ENCODE measurements around the gene ETFA. TPM values are rescaled to one million over a fixed set of nuclear protein-coding genes. Genes with fewer than 3 reads are reported as not detected.

ETFA gene
- 90.0 TPM in 2 replicates for total RNA-seq (2021; fragmentation: NEBNext Ultra II Directional; extraction: Animal tissue kit (Norgen Biotek cat#: 25700))
- polyA plus RNA-seq (2011; rRNA removed) = 30.2 and 60.9 TPM in 2 replicates
- polyA plus RNA-seq (2011; cell fraction: cytosol; rRNA removed) = 87.9 TPM
- polyA plus RNA-seq (2011; cell fraction: nucleus; rRNA removed) = 30.6 TPM
- 108 to 113 TPM (median 108 TPM) in 4 replicates for polyA plus RNA-seq (2012, experiment 1 of 2)
- polyA plus RNA-seq (2012, experiment 2 of 2) = 10.1 TPM
- 41.8 TPM for polyA plus RNA-seq (2013, experiment 1 of 2)
- 44.3 TPM for polyA plus RNA-seq (2013, experiment 2 of 2)
- polyA minus RNA-seq (2011; rRNA and poly(A)+ RNA removed) = 66.7 and 106 TPM in 2 replicates
- polyA minus RNA-seq (2011; cell fraction: cytosol; rRNA and poly(A)+ RNA removed) = 24.8 TPM
- polyA minus RNA-seq (2011; cell fraction: nucleus; rRNA and poly(A)+ RNA removed) = 25.5 TPM
- long read RNA-seq, experiment 1, transcript ETFA-203 (12 exons, 2,287 nt) = major isoform, 39 of 85 reads
- long read RNA-seq, experiment 1, transcript ETFA-202 (11 exons, 1,346 nt) = minor isoform, 10 of 85 reads
- long read RNA-seq, experiment 1, partial matches to known transcripts = 24 of 85 reads
- long read RNA-seq, experiment 1, other reads (novel, unspliced or antisense) = 10 of 85 reads
- long read RNA-seq, experiment 2, transcript ETFA-202 (11 exons, 1,346 nt) = minor isoform, 21 of 125 reads
- long read RNA-seq, experiment 2, transcript ETFA-203 (12 exons, 2,287 nt) = major isoform, 42 of 125 reads
- long read RNA-seq, experiment 2, partial matches to known transcripts = 56 of 125 reads
- long read RNA-seq, experiment 2, other reads (novel, unspliced or antisense) = 4 of 125 reads

DNA sequence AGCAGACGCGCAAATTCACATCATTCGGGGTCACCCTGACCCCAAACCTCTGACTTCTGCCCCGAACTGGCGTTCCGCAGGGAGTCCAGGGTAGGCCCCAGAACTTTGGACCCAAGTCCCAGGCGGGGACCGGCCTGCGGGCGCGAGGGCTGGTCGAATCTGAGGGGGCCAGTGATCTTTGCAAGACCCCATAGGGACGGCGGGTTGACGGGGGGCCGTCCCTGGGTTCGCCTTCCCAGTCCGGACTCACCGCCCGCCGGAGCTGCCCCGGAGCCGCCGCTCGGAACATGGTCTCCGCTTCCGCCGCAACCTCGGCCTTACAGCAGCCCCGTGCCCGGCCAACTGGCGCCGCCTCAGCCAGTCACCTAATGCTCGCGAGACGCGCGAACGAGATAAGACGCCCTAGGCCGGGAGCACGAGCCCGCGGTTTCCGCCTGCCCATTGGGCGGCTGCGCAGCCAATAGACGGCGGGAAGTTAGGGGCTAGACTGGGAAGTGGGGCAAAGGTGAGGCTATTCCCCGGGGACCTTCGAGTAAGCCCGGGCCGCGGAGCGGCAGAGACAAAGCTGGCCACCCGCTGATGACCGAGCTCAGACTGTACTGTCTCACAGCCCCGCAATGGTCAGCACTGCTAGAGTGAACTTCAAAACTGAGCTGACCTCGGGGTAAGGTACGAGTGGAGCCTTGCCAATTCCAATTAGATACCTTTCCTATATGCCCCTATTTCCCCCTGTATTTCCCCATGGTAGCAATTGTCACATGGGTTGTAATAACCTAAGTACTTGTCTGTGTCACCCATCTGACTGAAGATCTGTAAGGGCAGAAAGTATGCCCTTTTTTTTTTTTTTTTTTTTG is at the start of gene ETFA:
Gene ETFA, minus strand, starts transcription at position 370 of the 854 bp plus-strand sequence. Its CDS starts 81 bp downstream, at position 289.
- H3K27me3 ChIP-seq (replicated peaks in 1 of 4; ENCODE audit: control insufficient read depth in 3 of 4, extremely low read depth in 1 of 4, insufficient read depth in 3 of 4, low read length in 3 of 4) = no peaks in the 10 kb centered on the region; a peak in 1 of 7 replicates
- WGBS, 2 experiments (ENCODE audit: extremely low coverage in 1 of 2, insufficient coverage in 1 of 2, insufficient read length in 1 of 2, insufficient replicate concordance in 2 of 2, low coverage in 1 of 2, low lambda C conversion rate in 2 of 2, missing lambda C conversion rate in 1 of 2) = 2% methylated on average over 58 of the region's 60 CpGs; no CpG with 5 or more reads in 1 of the 2 experiments
- no peak for FAIRE-seq
- TF ChIP-seq MAFK (IDR thresholded peaks at IDR 0.05; ENCODE audit: low read depth, low read length) (no peak), CTBP2 (IDR thresholded peaks at IDR 0.05; ENCODE audit: borderline replicate concordance, insufficient read depth, insufficient read length, low read length) (no peak), JUN (IDR thresholded peaks at IDR 0.05; ENCODE audit: low read depth, low read length) (no peak), SAP30 (IDR thresholded peaks at IDR 0.05; ENCODE audit: insufficient read depth, insufficient replicate concordance, low read length) (peak; percentile 34), SRF (IDR thresholded peaks at IDR 0.05; ENCODE audit: low read depth, low read length) (no peak), PHF8 (conservative IDR thresholded peaks at IDR 0.05; ENCODE audit: low read depth, low read length) (peak; percentile 92)

More for the DNA sequence above, at the start of gene ETFA:
- H2BK15ac ChIP-seq (ENCODE audit: low read length) = 0 out of 2 replicates have a peak within 1 kb of the TSS, but pooled peaks have one; percentile 55
- H4K8ac ChIP-seq (ENCODE audit: extremely low read depth, insufficient read depth, low read length) = peak within 1 kb of the TSS; percentile 93
- peaks cover 0 to 2% of the 10 kb centered on the region in 2 experiments; a peak in 1 of 4 replicates for H3K9me3 ChIP-seq (ENCODE audit: insufficient read depth in 2 of 2, low read depth in 1 of 2, low read length in 1 of 2)
- peak within 1 kb of the TSS; percentile 80 for H2AFZ ChIP-seq (ENCODE audit: low read length)
- POLR2A ChIA-PET (ENCODE audit: partially characterized antibody) = interaction anchor here (0.6 to 2.1 kb wide), 8 partner anchors 17 to 144 kb away, joined by 3 to 11 read pairs (median 4); partner anchors contain the start of gene ISL2
- H2AK5ac ChIP-seq (ENCODE audit: low read depth, low read length) = no peak within 1 kb of the TSS
- peaks cover 0 to 2% of the 10 kb centered on the region in 2 experiments for H4K20me1 ChIP-seq (replicated peaks in 1 of 2; ENCODE audit: control insufficient read depth in 1 of 2, insufficient read depth in 2 of 2, low read length in 2 of 2)
- no peaks in the 10 kb centered on the region for H3K36me3 ChIP-seq (ENCODE audit: control insufficient read depth in 2 of 4, insufficient read depth in 4 of 4, low read length in 3 of 4)
- H3K23me2 ChIP-seq (ENCODE audit: low read depth, low read length) = peaks cover 8% of the 10 kb centered on the region
- H4K91ac ChIP-seq (replicated peaks; ENCODE audit: insufficient read length, low read length) = peak within 1 kb of the TSS; percentile 94
- peak within 1 kb of the TSS; percentile 83 for H4K5ac ChIP-seq (ENCODE audit: insufficient read length, low read depth, low read length)
- peak within 1 kb of the TSS; percentile 49 for H3K4ac ChIP-seq (replicated peaks; ENCODE audit: insufficient read length, low read depth, low read length)
- H3K18ac ChIP-seq (ENCODE audit: extremely low read depth, low read length) = 0 out of 2 replicates have a peak within 1 kb of the TSS, but pooled peaks have one; percentile 64
- peak within 1 kb of the TSS; percentile 68 to 96 for H3K4me2 ChIP-seq (ENCODE audit: insufficient read depth in 1 of 2, low read depth in 2 of 2, low read length in 2 of 2)
- H3K79me2 ChIP-seq (ENCODE audit: control insufficient read depth in 1 of 2, insufficient read depth in 2 of 2, low read length in 2 of 2) = peaks cover 0 to 37% of the 10 kb centered on the region in 2 experiments; a peak in 2 of 4 replicates
- no peak within 1 kb of the TSS for H3K14ac ChIP-seq (ENCODE audit: insufficient read length)
- peak within 1 kb of the TSS; percentile 73 to 89 (median 86) for H3K4me3 ChIP-seq (ENCODE audit: extremely low read depth in 1 of 4, insufficient read depth in 2 of 4, low read depth in 3 of 4, low read length in 4 of 4)
- 0 out of 2 replicates have a peak within 1 kb of the TSS, but pooled peaks have one; percentile 68 for H2BK12ac ChIP-seq (ENCODE audit: low read depth, low read length)
- peak within 1 kb of the TSS; percentile 55 for H3K27ac ChIP-seq (ENCODE audit: low read depth, low read length)
- no peaks in the 10 kb centered on the region; the same call in 1 of the 2 replicates for H3K79me1 ChIP-seq (ENCODE audit: low read depth, low read length)
- H2BK20ac ChIP-seq (ENCODE audit: low read length) = no peak within 1 kb of the TSS
- DNase-seq (ENCODE audit: low read depth in 1 of 2, low spot score in 2 of 2) = peak; percentile 89 to 97
- H3K9ac ChIP-seq (replicated peaks in 1 of 4; ENCODE audit: extremely low read depth in 1 of 4, low read depth in 3 of 4, low read length in 3 of 4) = peak within 1 kb of the TSS; percentile 68 to 94 (median 84)
- peak within 1 kb of the TSS; percentile 81 for H2BK120ac ChIP-seq (replicated peaks; ENCODE audit: low read depth, low read length)
- H3K4me1 ChIP-seq (replicated peaks in 1 of 4; ENCODE audit: control insufficient read depth in 3 of 4, insufficient read depth in 4 of 4, low read length in 3 of 4) = peaks cover 0 to 3% (median 0%) of the 10 kb centered on the region in 4 experiments; a peak in 1 of 7 replicates
- CTCF ChIA-PET (ENCODE audit: partially characterized antibody) = interaction anchor here (1.1 to 1.3 kb wide), 3 partner anchors 10 to 318 kb away, joined by 3 to 5 read pairs (median 3); no protein-coding TSS in a partner anchor
- H3K23ac ChIP-seq (ENCODE audit: insufficient read length) = peak within 1 kb of the TSS; percentile 20
- H3K56ac ChIP-seq (replicated peaks; ENCODE audit: insufficient read length, low read depth, low read length) = peak within 1 kb of the TSS; percentile 67
- 0 out of 2 replicates have a peak within 1 kb of the TSS, but pooled peaks have one; percentile 60 for H2BK5ac ChIP-seq (ENCODE audit: low read depth, low read length)

All from H1 (cell line).